Keratinocyte (primary cell): Measurements from ENCODE around the gene OTOG.

ENCODE experiments used
- CTCF ChIP-seq, 3 experiments: IDR thresholded peaks in 1 of 3; conservative IDR thresholded peaks in 1 of 3; optimal IDR thresholded peaks in 1 of 3; 2 replicates in 2 of 3; 3 replicates in 1 of 3; pipeline versions ENCODE3 to v1.5.1; 2011; ENCODE audit warnings: low read length in 3 of 3, mild to moderate bottlenecking in 3 of 3, moderate library complexity in 2 of 3, control low read depth in 1 of 3, inconsistent platforms in 1 of 3; ENCODE audit not compliant: insufficient read depth in 2 of 3; ENCODE audit errors: extremely low read depth in 1 of 3
- EZH2 ChIP-seq: IDR thresholded peaks from one replicate; pipeline ENCODE4 v1.6.1; 2012; ENCODE audit warnings: inconsistent platforms, mild to moderate bottlenecking, low read length, moderate library complexity

GRCh38 chr11:17649261-17649660 is 102.2 kb downstream of the OTOG start:
- no peak for TF ChIP-seq EZH2
- no peak for TF ChIP-seq CTCF (optimal IDR thresholded peaks at IDR 0.05 in 1 of 3, IDR thresholded peaks at IDR 0.05 in 1 of 3, conservative IDR thresholded peaks at IDR 0.05 in 1 of 3; ENCODE audit: extremely low read depth in 1 of 3, insufficient read depth in 2 of 3, low read length in 3 of 3)
